RWPE1 (cell line): ENCODE results near the gene HINT3.

Source experiments
- CTCF ChIA-PET: fragments of 350-600 bp; sonication (Branson Sonifier 250); formaldehyde crosslinking; extraction: SDS; loops from one replicate; lab custom pipeline; 2021; lab: Yijun Ruan, JAX
- POLR2A ChIA-PET: fragments of 400-600 bp; formaldehyde crosslinking; extraction: SDS; loops from one replicate; lab custom pipeline; 2020; ENCODE audit warnings: antibody characterized with exemption; ENCODE audit not compliant: low non-redundant PET; lab: Yijun Ruan, JAX
- DNase-seq: peaks from one replicate; pipeline ENCODE4 v3.0.0; 2012; ENCODE audit warnings: low spot score
- H3K27ac ChIP-seq: fragments of 450-650 bp; 2 replicates; pipeline ENCODE4 v1.5.1; 2017
- CTCF ChIP-seq: fragments of 450-650 bp; conservative IDR thresholded peaks from 2 replicates; pipeline ENCODE4 v1.5.1; 2017; ENCODE audit warnings: low read depth, mild to moderate bottlenecking

The HINT3 gene

DNA sequence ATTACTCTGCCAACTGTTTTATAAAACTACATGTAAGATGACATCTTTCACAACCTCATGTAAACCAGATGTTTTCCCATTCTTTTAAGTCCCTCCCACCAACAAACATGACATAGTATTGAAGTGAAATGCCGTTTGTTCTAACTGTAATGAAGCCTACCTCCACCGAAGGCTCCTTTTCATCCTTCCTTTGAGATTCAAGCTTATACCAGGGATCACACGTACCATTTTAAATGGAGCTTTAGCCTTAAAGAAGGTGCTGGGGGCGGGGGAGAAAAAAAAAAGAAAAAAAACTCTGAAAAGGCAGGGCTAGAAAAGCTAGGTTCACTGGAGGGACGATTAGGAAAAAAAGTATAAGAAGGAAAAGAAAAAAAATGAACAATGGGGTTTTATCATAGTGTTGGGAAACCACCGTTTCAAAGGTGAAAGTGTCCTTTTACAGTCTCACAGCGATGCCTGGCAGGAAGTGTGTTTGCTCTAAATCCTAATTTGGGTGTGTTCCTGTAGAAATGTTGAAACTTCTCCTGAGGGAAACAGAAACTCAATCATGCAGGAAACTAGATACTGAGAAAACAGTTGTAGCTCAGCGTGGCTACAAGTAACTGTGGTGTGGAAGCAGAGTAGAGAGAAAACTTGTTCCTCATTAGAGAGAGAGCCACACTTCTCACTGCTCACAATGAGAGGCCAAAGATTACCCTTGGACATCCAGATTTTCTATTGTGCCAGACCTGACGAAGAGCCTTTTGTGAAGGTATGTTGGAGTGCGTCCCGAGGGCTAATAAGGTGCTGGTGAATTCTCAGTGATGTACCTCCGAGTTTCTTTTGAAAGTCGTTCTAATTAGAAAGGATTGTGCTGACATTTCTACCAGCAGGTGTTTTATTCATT is 37.6 kb upstream of the HINT3 start:
- no peak for TF ChIP-seq CTCF
- H3K27ac ChIP-seq = no peak overlapping the region; the same call in 1 of the 2 replicates
- CTCF ChIA-PET = interaction anchor here (0.6 to 0.7 kb wide), 3 partner anchors 13 to 1628 kb away, joined by 3 to 4 read pairs (median 3); no protein-coding TSS in a partner anchor
- peak; percentile 67 for DNase-seq
- POLR2A ChIA-PET = interaction anchor here (0.6 to 0.7 kb wide), 2 partner anchors 24 to 70 kb away, joined by 3 to 4 read pairs; no protein-coding TSS in a partner anchor

DNA sequence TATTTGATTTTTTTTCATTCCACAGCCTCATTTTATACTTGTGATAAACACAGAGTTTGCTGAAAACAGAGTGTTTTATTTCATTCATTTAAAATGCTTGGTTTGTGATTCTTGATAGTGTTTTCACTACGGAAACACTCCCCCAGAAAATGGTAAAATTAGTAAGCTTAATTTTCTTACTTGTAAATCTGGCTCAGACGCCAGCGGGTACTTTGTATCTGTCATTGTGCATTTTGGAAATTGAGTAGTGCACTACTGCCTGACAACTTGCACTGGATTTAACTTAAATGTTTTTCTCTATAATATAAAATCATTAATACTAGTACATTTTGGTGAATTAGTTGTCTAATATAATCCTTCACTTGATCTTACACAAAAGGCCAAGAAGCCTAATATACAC is 37.0 kb upstream of the HINT3 start:
- TF ChIP-seq CTCF = no peak
- DNase-seq = no peak
- ChIA-PET POLR2A (interaction anchor here (0.7 kb wide), 1 partner anchor 25 kb away, joined by 3 read pairs; no protein-coding TSS in a partner anchor), CTCF (interaction anchor here (0.7 kb wide), 1 partner anchor 13 kb away, joined by 3 read pairs; no protein-coding TSS in a partner anchor)
- no peak overlapping the region for H3K27ac ChIP-seq

GRCh38 chr6:125922322-125922860 is 34.2 kb upstream of the HINT3 start:
- CTCF ChIA-PET = interaction anchor here (1.3 to 1.5 kb wide), 3 partner anchors 34 to 35 kb away, joined by 3 to 7 read pairs (median 3); no protein-coding TSS in a partner anchor
- no peak for TF ChIP-seq CTCF
- DNase-seq = no peak
- POLR2A ChIA-PET = no interaction called here
- peak overlapping the region; percentile 45; the same call in 1 of the 2 replicates for H3K27ac ChIP-seq

- ChIA-PET CTCF (interaction anchor here (1.4 to 1.5 kb wide), 2 partner anchors 33 to 34 kb away, joined by 3 to 7 read pairs; no protein-coding TSS in a partner anchor), POLR2A (interaction anchor here (0.6 kb wide), 1 partner anchor 20 kb away, joined by 3 read pairs; no protein-coding TSS in a partner anchor)
- TF ChIP-seq CTCF = no peak
- DNase-seq = no peak
- no peak overlapping the region for H3K27ac ChIP-seq
Measured at GRCh38 chr6:125923366-125923877, 33.1 kb upstream of the HINT3 start.

DNA sequence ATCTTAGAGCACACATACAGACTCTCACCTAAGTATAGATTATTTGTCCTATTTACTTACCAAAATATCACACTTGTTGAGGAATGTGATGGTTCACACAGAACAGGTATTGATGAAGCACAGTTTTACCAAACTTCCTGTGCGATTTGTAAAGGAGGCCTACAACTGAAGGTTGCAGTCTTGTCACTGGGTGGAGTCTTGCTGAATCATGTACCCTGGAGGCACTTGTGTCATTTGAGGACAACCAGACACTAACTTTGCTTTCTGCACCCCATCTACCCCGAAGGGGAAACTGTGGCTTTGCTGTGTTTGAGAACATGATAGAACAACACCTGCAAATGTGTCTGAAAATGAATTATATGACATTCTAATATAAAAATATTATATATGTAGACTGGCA is 32.4 kb upstream of the HINT3 start:
- TF ChIP-seq CTCF = no peak
- ChIA-PET CTCF (no interaction called here), POLR2A (no interaction called here)
- peak overlapping the region; percentile 71; the same call in 1 of the 2 replicates for H3K27ac ChIP-seq
- DNase-seq = no peak
